Activated CD4-positive, alpha-beta memory T cell treated with anti-CD3 and anti-CD28 coated beads for 36 hours (primary cell): ENCODE results near the gene ZNF318. TPM values are rescaled to one million over a fixed set of nuclear protein-coding genes. Genes with fewer than 3 reads are reported as not detected.

ENCODE experiments used
- CTCF ChIA-PET: fragments of 350-600 bp; sonication (Branson Sonifier 250); formaldehyde crosslinking; loops from one replicate; lab custom pipeline; 2021; ENCODE audit warnings: antibody characterized with exemption, inconsistent platforms; lab: Charles Lee
- POLR2A ChIA-PET: fragments of 350-600 bp; sonication (Branson Sonifier 250); formaldehyde crosslinking; loops from one replicate; lab custom pipeline; 2021; ENCODE audit warnings: antibody characterized with exemption; lab: Charles Lee
- DNase-seq: peaks from one replicate; pipeline ENCODE4 v3.0.0-alpha.2; 2020
- H3K27ac Mint-ChIP-seq: one replicate; pipeline ENCODE4 v1.8.0; 2021; ENCODE audit warnings: mixed read lengths
- H3K27me3 Mint-ChIP-seq: one replicate; pipeline ENCODE4 v1.8.0; 2021; ENCODE audit warnings: mixed read lengths
- H3K36me3 Mint-ChIP-seq: one replicate; pipeline ENCODE4 v1.8.0; 2021; ENCODE audit warnings: mixed read lengths
- H3K4me1 Mint-ChIP-seq: one replicate; pipeline ENCODE4 v1.8.0; 2021; ENCODE audit warnings: low read depth, mixed read lengths
- H3K4me3 Mint-ChIP-seq: one replicate; pipeline ENCODE4 v1.8.0; 2021; ENCODE audit warnings: mild to moderate bottlenecking, mixed read lengths
- H3K9me3 Mint-ChIP-seq: one replicate; pipeline ENCODE4 v1.8.0; 2021; ENCODE audit warnings: mixed read lengths
- intact Hi-C: fragments of 100-400 bp; cut with micrococcal nuclease; formaldehyde crosslinking; loops from one replicate; pipeline ENCODE4 v1.15.1; 2023
- total RNA-seq, 2 experiments: library from RNA; stranded (reverse); gene quantifications; one replicate each; pipeline ENCODE4 v1.2.3, GENCODE V29; 2021

Gene ZNF318
- total RNA-seq, 2 experiments from 2014 or later: 12.1 to 12.7 TPM

- H3K27me3 Mint-ChIP-seq: peaks cover 15% of the 10 kb centered on the region
- no peaks in the 10 kb centered on the region for H3K36me3 Mint-ChIP-seq
- no peaks in the 10 kb centered on the region for H3K9me3 Mint-ChIP-seq
- ChIA-PET CTCF (interaction anchor here (0.7 to 1.1 kb wide), 2 partner anchors 20 to 59 kb away, joined by 3 to 5 read pairs; partner anchors contain the start of genes CRIP3 and DNPH1), POLR2A (no interaction called here)
- no peak overlapping the region for H3K4me3 Mint-ChIP-seq
- DNase-seq: no peak
- intact Hi-C loops: no loop called here
- H3K27ac Mint-ChIP-seq: no peak overlapping the region
- H3K4me1 Mint-ChIP-seq: no peaks in the 10 kb centered on the region
These were observed 81.4 kb downstream of the ZNF318 start for GRCh38 chr6:43287717-43288679.

DNA sequence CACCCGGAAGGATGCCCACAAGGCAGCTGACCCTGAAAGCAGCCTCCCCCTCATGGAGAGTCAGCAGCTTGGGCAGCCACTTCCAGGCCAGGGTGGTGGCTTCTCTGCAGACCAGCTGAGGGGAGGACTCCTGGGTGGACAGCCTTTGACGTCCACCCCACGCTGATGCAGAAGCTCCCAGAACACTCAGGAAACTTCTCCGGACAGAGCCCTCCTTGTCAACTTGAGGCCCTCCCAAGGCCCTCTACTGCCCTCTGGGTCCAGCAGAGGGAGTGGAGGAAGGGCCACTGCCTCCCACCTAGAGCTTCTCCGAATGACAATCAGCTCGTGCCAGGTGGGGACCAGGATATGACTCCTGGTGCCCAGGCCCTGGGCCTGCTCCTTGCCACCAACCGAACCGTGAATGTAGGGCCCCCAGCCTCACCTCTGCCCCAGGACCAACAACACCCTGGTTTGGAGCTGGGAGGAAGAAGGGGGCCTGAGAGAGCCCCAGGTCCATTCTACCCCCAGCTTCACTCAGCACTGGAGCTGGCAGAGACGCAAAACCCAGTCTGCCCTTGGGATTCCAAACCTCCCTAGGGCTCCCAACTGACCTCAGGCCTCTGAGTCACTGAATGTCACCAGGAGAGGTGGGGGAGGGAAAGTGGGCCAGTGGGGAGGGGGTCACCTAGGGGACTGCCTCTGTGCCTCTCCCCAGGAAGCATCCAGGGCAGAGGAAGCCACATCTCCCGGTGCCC lies 82.3 kb downstream of the ZNF318 start:
- ChIA-PET CTCF (interaction anchor here (0.5 to 1.3 kb wide), 3 partner anchors 58 to 220 kb away, joined by 3 to 5 read pairs (median 3); partner anchors contain the start of genes ABCC10 and DNPH1), POLR2A (no interaction called here)
- intact Hi-C loops: no loop called here
- Mint-ChIP-seq H3K4me3 (no peak overlapping the region), H3K27me3 (peaks cover 20% of the 10 kb centered on the region), H3K27ac (no peak overlapping the region), H3K9me3 (no peaks in the 10 kb centered on the region), H3K36me3 (no peaks in the 10 kb centered on the region), H3K4me1 (no peaks in the 10 kb centered on the region)
- DNase-seq: no peak

- H3K27ac Mint-ChIP-seq: no peak overlapping the region
- no peaks in the 10 kb centered on the region for H3K9me3 Mint-ChIP-seq
- no peaks in the 10 kb centered on the region for H3K4me1 Mint-ChIP-seq
- H3K36me3 Mint-ChIP-seq: no peaks in the 10 kb centered on the region
- no peak for DNase-seq
- CTCF ChIA-PET: interaction anchor here (0.5 to 1.3 kb wide), 3 partner anchors 57 to 221 kb away, joined by 3 to 5 read pairs (median 3); partner anchors contain the start of genes ABCC10 and DNPH1
- intact Hi-C loops: no loop called here
- peaks cover 22% of the 10 kb centered on the region for H3K27me3 Mint-ChIP-seq
- no peak overlapping the region for H3K4me3 Mint-ChIP-seq
- POLR2A ChIA-PET: no interaction called here
These were observed 82.9 kb downstream of the ZNF318 start for GRCh38 chr6:43286456-43286979.

Other genes starting within 250 kb of the ZNF318 start
- 10 to 100 TPM; 40.5 to 40.8 TPM for gene SRF, start 198.4 kb downstream of the ZNF318 start, total RNA-seq
- 10 to 100 TPM; 37.8 to 38.4 TPM for gene CUL9, start 187.5 kb downstream of the ZNF318 start, total RNA-seq
- gene DNPH1, start 140.2 kb downstream of the ZNF318 start, total RNA-seq: 10 to 100 TPM; 57.5 to 57.9 TPM
- gene TTBK1, start 126.2 kb downstream of the ZNF318 start, total RNA-seq: under 1 TPM; 0.31 to 0.34 TPM
- gene SLC22A7, start 71.4 kb downstream of the ZNF318 start, total RNA-seq: not detected
- gene CRIP3, start 60.8 kb downstream of the ZNF318 start, total RNA-seq: 1 to 10 TPM; 2.0 to 2.9 TPM
- gene ABCC10, start 57.9 kb upstream of the ZNF318 start, total RNA-seq: 10 to 100 TPM; 27.2 to 31.9 TPM
- 1 to 10 TPM; 1.6 TPM for gene DLK2, start 85.9 kb upstream of the ZNF318 start, total RNA-seq
- gene TJAP1, start 107.9 kb upstream of the ZNF318 start, total RNA-seq: 10 to 100 TPM; 30.5 to 36.2 TPM
- gene LRRC73, start 140.7 kb upstream of the ZNF318 start, total RNA-seq: under 1 TPM in 1 of 2 experiments, not detected in 1; 0.12 TPM
- gene YIPF3, start 147.3 kb upstream of the ZNF318 start, total RNA-seq: 10 to 100 TPM; 38.3 to 39.3 TPM
- 10 to 100 TPM; 46.8 to 49.5 TPM for gene POLR1C, start 147.4 kb upstream of the ZNF318 start, total RNA-seq
- gene XPO5, start 206.4 kb upstream of the ZNF318 start, total RNA-seq: 10 to 100 TPM; 83.7 to 97.9 TPM
- 10 to 100 TPM; 52.1 to 52.5 TPM for gene POLH, start 206.5 kb upstream of the ZNF318 start, total RNA-seq